Loucy (cell line): ENCODE measurements around the gene ACP1.

ENCODE experiments used
- EZH2phosphoT487 ChIP-seq: fragments of 200-600 bp; IDR thresholded peaks from 2 replicates; pipeline ENCODE4 v1.6.1; 2018; ENCODE audit warnings: antibody characterized with exemption, mild to moderate bottlenecking, moderate library complexity, borderline replicate concordance
- TF ChIP-seq, protein P1 (sequence below): fragments of 200-600 bp; sonication (generic); conservative IDR thresholded peaks from 2 replicates; pipeline ENCODE4 v1.5.1; 2014; ENCODE audit warnings: mild to moderate bottlenecking, antibody characterized with exemption, low read length

DNA sequence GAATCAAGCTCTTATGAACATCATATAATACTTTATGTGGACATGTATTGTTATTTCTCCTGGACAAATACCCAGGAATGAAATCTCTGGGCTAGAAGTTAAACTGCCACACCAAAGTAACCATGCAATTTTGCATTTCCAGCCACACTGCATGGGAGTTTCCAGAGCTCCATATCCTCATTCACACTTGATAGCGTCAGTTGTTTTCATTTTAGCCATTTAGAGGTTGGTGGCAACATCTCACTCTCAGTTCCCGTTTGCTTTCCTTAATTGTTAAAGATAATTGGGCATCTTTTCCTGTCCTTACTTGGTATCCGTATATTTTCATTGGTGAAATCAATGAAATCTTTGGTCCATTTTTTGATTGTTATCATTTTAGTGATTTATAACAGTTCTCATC, 48.7 kb upstream of the ACP1 start:
- TF ChIP-seq, protein P1, sequence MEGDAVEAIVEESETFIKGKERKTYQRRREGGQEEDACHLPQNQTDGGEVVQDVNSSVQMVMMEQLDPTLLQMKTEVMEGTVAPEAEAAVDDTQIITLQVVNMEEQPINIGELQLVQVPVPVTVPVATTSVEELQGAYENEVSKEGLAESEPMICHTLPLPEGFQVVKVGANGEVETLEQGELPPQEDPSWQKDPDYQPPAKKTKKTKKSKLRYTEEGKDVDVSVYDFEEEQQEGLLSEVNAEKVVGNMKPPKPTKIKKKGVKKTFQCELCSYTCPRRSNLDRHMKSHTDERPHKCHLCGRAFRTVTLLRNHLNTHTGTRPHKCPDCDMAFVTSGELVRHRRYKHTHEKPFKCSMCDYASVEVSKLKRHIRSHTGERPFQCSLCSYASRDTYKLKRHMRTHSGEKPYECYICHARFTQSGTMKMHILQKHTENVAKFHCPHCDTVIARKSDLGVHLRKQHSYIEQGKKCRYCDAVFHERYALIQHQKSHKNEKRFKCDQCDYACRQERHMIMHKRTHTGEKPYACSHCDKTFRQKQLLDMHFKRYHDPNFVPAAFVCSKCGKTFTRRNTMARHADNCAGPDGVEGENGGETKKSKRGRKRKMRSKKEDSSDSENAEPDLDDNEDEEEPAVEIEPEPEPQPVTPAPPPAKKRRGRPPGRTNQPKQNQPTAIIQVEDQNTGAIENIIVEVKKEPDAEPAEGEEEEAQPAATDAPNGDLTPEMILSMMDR = no peak
- TF ChIP-seq EZH2phosphoT487 = no peak
